Ovary (tissue), 3 donors: ENCODE data around the gene CHN1.

Source experiments
- CTCF ChIP-seq, 3 donors: fragments of 450-650 bp in 2 of 3; fragments of 200-600 bp in 1 of 3; IDR thresholded peaks; one replicate each; pipeline versions ENCODE4 v1.5.1 to v1.8.0; 2016 to 2022; ENCODE audit warnings: antibody characterized with exemption in 3 of 3, mild to moderate bottlenecking in 1 of 3
- EP300 ChIP-seq: sonication (generic); formaldehyde crosslinking; IDR thresholded peaks from one replicate; pipeline ENCODE4 v1.6.1; 2017; ENCODE audit warnings: antibody characterized with exemption
- POLR2A ChIP-seq: fragments of 450-650 bp; IDR thresholded peaks from one replicate; pipeline ENCODE4 v1.6.1; 2017; ENCODE audit warnings: antibody characterized with exemption, mild to moderate bottlenecking, moderate library complexity
- donor health status: DM: no; HTN: no; CAD: no.

GRCh38 chr2:174866421-174866820 lies 138.8 kb downstream of the CHN1 start:
- no peak for TF ChIP-seq EP300
- TF ChIP-seq CTCF (IDR thresholded peaks at IDR 0.05), result no peak
- TF ChIP-seq POLR2A, result no peak
